H1 (cell line): Measurements from ENCODE around the gene RNF31. TPM values are rescaled to one million over a fixed set of nuclear protein-coding genes. Genes with fewer than 3 reads are reported as not detected.

ENCODE experiments used
- RFX5 ChIP-seq: IDR thresholded peaks from 2 replicates; pipeline ENCODE4 v1.6.1; 2011; ENCODE audit warnings: low read depth, low read length, improper control_type of control experiment, borderline replicate concordance
- SIN3A ChIP-seq, 2 experiments: IDR thresholded peaks in 1 of 2; conservative IDR thresholded peaks in 1 of 2; 2 replicates each; pipeline ENCODE4 v1.6.1; 2011 to 2012; ENCODE audit warnings: low read length in 2 of 2, improper control_type of control experiment in 1 of 2, low read depth in 1 of 2, mild to moderate bottlenecking in 1 of 2
- polyA plus RNA-seq, 7 experiments: library from polyadenylated mRNA; depleted of rRNA in 3 of 7; stranded (reverse) in 5 of 7; unstranded in 2 of 7; fragments of >200 nt in 5 of 7; fragments of 200-250 nt in 2 of 7; gene quantifications; 1 replicate in 5 of 7; 2 replicates in 1 of 7; 4 replicates in 1 of 7; pipeline versions ENCODE4 v1.2.1 to v1.2.3, GENCODE V29; 2011 to 2013; ENCODE audit warnings: missing spikeins in 2 of 7, mixed read lengths in 2 of 7
- total RNA-seq: library from RNA; stranded (reverse); fragmentation: NEBNext Ultra II Directional; extraction: Animal tissue kit (Norgen Biotek cat#: 25700); gene quantifications from 2 replicates; pipeline ENCODE4 v1.2.1, GENCODE V29; 2021

Gene RNF31
- total and polyA plus RNA-seq, 2 of the 8 experiments (the other 6 are each of a cell fraction or from before 2014, with no cell fraction given): 17.5 to 72.0 TPM

DNA sequence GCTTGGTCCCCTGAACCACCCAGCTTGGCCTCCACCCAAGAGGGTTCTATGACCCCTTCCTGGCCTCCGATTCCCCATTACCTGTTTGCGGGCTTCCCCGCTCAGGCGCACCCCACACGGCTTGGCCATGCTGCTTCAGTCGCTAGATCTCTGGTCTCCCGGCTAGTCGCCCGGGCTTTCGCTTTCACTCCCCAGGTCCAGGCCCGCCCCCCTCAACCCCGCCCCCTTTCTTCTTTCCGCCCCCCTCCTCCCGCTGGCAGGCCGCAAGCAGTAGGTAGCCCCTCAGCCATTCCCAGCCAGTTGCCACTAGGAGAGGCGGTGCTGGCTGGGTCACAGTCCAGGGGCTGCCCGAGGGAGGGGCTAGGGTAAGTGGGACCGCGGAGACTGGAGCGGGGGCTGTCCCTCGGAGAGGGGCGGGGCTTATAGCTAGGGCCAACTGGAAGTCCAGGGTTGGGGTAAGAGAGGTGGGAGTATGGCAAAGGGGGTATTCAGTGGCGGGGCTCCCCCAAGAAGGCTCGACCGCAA, 783 bp upstream of the RNF31 start, which contains the start of gene PSME2 (continued):
- TF ChIP-seq RFX5 (no peak), SIN3A (conservative IDR thresholded peaks at IDR 0.05 in 1 of 2, IDR thresholded peaks at IDR 0.05 in 1 of 2; ENCODE audit: low read depth in 1 of 2, low read length in 2 of 2) (peak in 1 of 2 experiments; percentile 89; a peak in 2 of 4 replicates)
